Stimulated activated CD4-positive, alpha-beta T cell treated with anti-CD3 and anti-CD28 coated beads, Interleukin-4, amount 100 ng/mL, for 1 hour (primary cell): ENCODE measurements around the gene APBA2.
A peak's percentile ranks its signal among the peaks of the same experiment; 100 is the strongest.
"Not testable (repeated sequence)": the region's sequence is repeated elsewhere in the genome, so short reads cannot be mapped to it uniquely, and the experiment has no call there.

Experiments
- DNase-seq: peaks from one replicate; pipeline ENCODE4 v3.0.0-alpha.2; 2020

APBA2 gene

DNA sequence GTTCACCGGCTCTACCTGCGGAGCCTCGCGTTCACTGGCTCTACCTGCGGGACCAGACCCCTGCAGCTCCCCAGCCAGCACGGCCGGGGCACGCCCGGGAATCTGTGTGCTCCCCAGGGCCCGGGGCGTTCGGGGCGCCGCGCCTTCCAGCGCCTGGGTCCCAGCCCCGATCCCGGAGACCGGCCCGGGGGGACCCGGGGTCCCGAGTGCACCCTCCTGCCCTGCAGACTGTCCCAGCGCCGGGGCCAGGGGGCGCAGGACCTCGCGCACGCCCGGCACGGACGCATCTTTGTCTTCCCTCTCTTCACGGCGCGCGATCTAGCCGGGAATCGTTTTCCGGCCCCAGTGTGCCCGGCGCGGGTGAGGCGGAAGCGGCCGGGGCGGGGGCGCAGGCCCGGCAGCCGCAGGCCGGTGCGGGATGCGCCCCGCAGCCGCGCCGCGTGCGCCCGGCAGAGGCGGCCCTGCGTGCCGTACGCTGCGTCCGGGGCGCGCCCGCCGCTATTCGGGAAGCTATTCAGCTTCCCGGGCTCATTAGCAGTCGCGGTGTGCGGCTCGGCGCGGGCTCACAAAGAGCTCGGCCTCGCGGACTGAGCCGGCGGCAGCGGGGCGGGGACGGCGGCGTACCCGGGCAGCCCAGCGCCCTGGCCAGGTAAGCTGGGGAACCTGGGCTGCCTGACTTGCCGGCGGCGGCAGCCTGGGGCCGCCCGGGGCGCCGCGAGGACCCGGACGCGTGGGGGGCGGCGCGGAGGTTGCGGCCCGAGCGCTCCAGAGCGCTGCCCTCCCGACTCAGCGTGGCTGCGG is at the start of gene APBA2:
Gene APBA2, plus strand, starts transcription at position 345 of the 801 bp plus-strand sequence. CDS start 167,911 bp downstream, outside the sequence.
- peak; percentile 57 for DNase-seq

DNA sequence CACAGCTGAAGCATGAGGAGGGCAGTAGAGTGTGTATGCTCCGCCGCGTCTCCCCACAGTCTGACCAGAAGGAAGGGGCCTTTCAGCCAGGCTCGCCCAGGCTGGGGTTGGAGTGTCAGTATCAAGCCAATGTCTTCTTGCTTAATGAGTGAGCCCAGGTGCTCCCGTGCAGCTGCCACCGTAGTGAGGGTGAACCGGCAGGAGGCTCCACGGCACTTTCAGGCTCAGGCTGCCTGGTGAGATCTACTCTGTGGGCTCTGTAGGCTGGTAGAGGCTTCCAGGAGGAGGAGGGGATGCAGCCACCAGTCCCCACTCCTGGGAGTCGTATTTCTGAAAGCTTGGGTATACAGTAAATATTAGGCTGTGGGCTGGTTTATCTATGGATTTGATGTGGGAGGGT is 45.5 kb upstream of the APBA2 start:
- not testable (repeated sequence) for DNase-seq

DNA sequence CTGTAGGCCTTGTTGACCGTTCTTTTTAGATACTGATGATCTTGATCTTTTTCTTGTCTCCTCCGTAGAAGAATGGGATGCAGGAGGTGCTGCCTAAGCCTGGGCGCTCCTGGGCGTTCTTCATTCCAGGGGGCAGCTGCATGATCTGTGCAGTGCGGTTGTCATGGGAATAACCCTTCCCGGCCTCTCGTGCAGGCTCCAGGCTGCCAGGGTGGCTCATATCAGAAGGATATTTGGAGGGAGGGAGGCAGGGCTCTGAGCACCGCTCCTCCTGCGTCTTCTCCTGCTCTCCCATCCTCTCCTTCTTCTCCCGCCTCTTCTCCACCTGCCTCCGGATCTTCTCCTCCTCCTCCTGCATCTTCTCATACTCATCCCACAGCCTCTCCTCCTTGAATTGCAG is 43.6 kb upstream of the APBA2 start:
- DNase-seq = not testable (repeated sequence)

DNA sequence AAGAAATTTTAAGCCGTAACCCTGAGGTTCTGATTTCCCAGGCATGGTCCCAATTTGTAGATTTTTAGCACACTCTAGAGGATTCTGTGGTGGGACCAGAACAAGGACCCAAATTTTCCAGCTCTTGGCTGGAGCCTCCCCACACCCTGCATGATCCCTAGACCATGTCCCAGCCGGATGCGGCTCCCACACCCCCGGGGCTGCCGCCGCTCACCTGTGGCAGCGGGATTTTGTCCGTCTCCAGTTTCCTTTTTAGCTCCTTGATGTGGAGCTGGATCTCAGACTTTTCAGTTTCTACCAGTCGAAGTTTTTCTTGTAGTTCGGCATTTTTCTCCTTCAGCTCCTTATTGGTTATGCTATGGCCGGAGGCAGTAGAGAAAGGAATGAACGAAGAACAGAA is 42.3 kb upstream of the APBA2 start:
- DNase-seq = not testable (repeated sequence)

DNA sequence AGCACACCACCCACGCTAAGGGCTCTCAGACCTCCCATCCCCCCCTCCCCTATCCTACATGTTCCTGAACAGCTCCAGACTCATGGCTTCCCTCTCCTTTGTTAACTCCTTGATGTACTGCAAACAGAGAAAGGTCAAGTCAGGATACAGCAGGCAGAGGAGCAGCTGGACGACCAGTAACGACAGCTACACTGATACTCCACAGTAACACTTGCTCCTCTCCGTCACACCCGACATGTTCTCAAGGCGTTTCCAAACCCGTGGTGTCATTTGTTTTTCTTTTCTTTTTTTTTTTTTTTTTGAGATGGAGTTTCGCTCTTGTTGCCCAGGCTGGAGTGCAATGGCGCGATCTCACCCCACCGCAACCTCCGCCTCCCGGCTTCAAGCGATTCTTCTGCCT is 41.6 kb upstream of the APBA2 start:
- DNase-seq = not testable (repeated sequence)

DNA sequence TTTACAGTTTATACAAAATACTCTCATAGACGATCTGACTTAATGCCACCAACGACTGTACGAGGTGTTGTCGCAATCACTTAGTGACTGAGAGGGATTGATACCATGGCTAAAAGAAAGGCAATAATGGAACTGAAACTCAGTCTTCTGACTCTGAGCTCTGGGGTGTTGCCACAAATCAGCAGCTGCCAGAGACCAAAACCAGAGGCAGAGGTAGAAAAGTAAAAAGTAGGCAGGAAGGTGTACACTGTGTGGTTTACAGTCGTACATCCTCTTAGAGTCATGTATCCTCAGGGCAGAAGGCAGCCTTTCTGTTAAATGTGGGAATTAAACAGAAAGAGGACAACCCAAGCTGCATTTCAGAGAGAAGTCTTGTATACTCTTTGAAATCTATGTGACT is 38.5 kb upstream of the APBA2 start:
- not testable (repeated sequence) for DNase-seq

DNA sequence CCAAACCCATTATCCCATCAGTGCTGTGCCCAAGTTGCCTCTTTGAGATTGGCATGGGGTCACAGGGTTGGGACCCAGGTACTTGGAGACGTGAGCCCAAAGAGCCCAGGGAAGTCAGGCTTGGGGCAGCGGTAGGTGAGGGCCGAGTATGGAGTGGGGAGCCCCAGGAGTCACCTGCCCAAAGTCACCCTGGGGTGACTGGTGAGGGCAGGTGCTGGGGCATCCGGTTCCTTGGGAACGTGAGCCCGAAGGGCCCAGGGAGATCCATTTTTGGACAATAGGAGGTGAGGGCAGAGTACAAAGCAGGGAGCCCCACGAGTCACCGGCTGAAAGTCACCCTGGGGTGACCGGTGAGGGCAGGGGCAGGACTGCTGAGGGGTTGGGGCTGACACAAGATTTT is 37.8 kb upstream of the APBA2 start:
- DNase-seq = not testable (repeated sequence)

DNA sequence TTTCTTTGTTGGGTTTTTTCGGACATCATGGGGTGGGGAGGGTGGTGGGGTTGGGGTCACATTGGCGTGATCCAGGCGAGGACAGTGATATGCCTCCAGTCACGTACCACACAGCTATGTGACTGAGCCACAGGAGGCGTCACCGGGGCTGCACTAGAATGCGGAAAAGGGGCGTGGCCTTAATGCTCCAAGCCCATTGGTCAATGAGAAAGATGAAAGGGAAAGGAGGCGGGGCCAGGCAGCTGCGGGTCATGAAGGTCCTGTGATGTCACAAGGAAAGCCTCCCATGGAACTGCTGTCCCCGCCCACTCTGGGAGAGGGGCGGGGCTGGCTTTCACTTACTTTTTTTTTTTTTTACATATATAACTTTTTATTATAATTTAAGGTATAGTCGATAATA is 37.3 kb upstream of the APBA2 start, which contains the start of gene GOLGA6L7:
Gene GOLGA6L7, minus strand, starts transcription at position 124 of the 400 bp plus-strand sequence. Its CDS starts 95 bp downstream, at position 29.
- DNase-seq = not testable (repeated sequence)

DNA sequence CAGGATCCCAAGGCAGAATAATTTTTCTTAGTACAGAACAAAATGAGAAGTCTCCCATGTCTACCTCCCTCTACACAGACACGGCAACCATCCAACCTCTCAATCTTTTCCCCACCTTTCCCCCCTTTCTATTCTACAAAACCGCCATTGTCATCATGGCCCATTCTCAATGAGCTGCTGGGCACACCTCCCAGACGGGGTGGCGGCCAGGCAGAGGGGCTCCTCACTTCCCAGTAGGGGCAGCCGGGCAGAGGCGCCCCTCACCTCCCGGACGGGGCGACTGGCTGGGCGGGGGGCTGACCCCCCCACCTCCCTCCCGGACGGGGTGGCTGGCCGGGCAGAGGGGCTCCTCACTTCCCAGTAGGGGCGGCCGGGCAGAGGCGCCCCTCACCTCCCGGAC is 36.5 kb upstream of the APBA2 start:
- not testable (repeated sequence) for DNase-seq

DNA sequence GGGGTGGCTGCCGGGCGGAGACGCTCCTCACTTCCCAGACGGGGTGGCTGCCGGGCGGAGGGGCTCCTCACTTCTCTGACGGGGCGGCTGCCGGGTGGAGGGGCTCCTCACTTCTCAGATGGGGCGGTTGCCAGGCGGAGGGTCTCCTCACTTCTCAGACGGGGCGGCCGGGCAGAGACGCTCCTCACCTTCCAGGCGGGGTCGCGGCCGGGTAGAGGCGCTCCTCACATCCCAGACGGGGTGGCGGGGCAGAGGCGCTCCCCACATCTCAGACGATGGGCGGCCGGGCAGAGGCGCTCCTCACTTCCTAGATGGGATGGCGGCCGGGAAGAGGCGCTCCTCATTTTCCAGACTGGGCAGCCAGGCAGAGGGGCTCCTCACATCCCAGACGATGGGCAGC is 36.0 kb upstream of the APBA2 start:
- not testable (repeated sequence) for DNase-seq

DNA sequence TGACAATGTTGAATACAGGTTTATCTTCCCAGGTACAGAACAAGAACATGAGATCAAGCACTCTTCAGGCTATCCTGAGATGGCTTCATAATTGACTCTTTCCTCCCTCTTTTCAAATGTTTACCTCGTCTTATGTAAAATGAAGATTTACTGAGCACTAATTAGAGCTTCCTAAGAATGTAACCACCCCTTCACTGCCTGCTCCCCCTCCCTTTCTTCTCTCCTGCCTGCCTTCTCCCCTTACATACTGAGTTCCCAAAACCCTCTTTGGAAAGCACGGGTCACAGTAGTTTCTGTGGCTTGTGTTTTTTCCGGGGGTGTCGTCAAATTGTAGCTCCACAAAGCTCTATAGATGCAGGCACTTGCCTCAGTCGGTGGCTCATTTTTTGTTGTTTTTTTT is 32.1 kb upstream of the APBA2 start:
- DNase-seq = not testable (repeated sequence)

DNA sequence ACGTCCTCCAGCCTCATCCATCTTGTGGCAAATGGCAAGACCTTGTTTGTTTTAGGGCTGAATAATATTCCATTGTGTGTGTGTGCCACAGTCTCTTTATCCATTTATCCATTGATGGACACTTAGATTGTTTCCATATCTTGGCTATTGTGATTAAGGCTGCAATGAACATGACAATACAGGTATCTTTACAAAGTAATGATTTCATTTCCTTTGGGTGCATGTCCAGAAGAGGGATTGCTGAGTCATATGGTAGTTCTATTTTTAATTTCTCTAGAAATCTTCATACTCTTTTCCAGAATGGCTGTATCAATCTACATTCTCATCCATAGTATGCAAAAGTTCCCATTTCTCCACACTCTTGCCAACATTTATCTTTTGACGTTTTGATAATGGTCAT is 31.2 kb upstream of the APBA2 start:
- DNase-seq = not testable (repeated sequence)

DNA sequence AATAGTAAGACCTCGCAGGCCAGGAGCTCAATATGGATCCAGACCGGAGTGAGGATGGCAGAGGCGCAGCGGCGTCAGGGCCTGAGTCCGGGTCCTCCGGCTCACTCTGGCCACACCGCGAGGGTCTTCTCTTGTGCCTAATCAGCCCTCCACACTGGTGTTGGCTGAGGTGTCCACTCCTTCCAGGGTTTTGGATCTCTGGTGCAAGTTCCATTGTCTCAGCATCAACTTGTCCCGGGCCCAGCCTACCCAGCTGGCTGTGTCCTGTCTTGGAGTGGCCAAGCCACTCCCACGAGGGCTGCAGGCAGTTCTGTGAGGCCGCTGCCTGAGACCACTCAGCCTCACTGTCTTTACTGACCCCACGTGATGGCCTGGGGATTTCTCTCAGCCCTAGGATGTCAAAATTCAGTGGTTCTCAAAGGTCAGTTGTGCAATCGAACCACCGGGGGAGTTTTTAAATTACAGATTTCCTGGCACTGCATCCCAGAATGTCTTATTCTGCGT is 24.7 kb upstream of the APBA2 start:
- no peak for DNase-seq

DNA sequence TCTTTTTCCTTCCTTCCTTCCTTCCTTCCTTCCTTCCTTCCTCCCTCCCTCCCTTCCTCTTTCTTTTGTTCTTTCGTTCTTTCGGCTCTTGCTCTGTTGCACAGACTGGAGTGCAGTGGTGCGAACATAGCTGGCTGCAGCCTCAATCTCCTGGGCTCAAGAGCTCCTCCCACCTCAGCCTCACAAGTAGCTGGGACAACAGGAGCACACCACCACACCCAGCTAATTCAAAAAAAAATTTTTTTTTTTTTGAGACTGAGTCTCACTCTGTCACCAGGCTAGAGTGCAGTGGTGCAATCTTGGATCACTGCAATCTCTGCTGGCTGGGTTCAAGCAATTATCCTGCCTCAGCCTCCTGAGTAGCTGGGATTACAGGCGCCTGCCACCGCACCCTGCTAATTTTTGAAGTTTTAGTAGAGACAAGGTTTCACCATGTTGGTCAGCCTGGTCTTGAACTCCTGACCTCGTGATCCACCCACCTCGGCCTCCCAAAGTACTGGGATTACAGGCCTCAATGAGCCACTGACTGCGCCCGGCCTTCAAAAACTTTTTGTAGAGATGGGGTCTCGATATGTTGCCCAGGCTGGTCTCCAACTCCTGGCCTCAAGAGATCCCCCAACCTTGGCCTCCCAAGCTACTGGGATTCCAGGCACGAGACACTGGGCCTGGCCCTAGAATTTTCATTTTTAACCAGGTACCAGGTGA is 24.0 kb upstream of the APBA2 start:
- DNase-seq = not testable (repeated sequence)

DNA sequence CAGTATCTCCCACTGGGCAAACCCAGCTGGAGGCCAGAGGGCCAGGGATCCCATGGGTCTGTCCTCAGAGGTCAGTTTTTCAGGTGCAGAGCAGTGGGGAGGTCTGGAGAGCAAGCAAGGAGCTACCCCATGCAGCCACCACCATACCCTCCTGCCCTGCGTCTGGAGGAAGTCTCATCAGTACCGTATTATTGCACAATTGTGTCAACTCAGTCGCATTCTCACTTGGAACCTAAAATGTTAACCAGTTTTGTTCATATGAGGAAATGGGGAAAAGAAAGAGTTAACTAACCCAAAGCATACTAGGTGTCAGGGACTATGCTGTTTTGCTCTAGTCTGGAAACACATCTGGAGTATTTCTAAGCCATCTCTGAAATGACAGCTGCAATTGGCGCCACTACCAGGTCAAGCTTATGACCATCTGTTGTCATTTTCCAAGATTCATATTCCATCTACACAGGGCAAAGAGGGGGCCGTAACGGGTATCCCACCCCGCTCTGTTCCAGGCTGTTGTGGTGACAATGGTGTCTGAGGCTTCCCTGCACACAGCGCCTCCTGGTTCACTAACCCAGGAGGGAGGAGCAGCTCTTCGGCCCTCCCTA is 16.9 kb upstream of the APBA2 start:
- DNase-seq = no peak

DNA sequence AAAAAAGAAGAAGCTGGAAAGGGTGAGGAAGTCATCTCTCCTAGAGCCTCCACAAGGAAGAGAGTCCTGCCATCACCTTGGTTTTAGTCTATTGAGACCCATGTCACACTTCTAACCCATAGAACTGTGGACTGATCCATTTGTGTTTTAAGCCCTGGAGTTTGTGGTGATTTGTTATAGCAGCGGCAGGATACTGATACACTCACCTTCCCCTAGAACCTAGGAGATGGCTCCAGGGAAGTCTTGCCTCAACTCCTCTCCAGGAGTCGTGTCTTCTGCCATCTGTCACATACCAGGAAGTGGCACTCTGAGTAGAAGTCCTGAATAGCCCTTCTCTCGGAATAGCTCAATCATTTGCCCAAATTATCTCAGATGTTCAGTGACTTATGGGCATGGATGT is 14.6 kb upstream of the APBA2 start:
- DNase-seq = no peak

DNA sequence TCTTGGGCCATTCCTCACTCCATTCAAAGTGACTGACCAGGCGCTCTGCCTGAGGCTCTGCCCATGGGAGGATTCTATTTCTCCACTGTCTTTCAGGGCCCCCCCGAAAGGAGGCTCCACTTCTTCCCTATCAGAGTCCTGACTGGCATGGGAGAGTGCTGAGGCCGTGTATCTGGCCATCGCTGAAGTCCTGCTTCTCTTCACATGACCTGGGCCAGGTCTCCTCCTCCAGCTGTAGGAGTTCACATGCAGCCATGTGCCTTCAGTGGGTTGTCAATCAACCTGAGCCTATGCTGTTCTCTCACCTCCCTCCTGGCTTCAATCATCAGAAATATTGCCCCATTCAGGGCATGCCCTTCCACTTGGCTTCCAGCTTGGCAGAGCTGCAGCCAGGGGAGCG is 12.8 kb upstream of the APBA2 start:
- no peak for DNase-seq

DNA sequence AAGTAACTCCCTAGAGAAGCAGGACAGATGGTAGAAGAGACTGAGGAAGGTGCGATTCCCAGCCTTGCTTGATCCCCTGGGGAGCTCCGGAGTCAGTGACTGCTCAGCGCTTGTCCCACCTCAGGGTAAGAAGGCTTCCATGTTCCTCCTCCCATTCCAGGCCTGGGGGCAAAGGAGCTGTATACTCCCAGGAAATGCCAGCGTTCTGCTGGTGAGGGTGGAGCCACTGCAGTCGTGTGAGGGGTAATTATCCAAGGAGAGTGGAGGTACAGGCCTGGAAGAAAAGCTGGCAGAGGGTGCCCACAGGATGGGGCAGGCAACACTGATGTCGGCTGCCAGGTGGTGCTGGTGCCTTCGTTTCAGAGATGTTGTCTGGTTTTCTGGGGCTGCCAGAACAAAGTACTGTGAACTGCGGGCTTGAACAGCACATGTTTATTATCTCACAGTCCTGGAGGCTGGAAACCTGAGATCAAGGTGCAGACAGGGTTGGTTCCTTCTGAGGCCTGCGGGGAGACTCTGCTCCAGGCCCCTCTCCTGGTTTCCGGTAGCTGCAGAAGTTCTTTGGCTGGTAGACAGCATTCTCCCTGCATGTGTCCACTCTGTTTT is 12.1 kb upstream of the APBA2 start:
- no peak for DNase-seq

DNA sequence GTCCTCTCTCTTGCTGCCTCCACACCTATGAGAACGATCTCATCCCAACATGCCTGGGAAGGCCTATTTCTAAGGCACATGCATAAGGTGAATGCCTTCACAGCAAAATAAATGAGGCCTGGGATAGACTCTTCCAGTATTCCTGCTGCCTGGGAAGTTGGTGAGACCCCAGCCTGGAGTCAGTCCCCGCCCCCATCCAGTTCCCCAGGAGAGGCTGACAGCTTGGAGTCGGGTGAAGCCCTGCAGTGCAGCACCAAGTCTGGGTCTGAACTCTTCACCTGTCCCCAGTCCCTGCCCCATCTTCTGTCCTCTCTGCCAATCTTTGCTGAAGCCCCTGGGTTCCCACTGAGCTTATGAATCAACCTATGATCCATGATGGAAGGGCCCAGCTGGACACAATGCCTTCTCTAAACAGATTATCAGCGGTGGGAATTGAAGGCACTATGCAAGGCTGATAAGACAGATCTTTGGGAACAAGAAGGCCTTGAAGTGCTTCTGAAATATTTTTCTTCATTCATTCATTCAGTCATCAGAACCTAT is 10.2 kb upstream of the APBA2 start:
- DNase-seq = no peak

DNA sequence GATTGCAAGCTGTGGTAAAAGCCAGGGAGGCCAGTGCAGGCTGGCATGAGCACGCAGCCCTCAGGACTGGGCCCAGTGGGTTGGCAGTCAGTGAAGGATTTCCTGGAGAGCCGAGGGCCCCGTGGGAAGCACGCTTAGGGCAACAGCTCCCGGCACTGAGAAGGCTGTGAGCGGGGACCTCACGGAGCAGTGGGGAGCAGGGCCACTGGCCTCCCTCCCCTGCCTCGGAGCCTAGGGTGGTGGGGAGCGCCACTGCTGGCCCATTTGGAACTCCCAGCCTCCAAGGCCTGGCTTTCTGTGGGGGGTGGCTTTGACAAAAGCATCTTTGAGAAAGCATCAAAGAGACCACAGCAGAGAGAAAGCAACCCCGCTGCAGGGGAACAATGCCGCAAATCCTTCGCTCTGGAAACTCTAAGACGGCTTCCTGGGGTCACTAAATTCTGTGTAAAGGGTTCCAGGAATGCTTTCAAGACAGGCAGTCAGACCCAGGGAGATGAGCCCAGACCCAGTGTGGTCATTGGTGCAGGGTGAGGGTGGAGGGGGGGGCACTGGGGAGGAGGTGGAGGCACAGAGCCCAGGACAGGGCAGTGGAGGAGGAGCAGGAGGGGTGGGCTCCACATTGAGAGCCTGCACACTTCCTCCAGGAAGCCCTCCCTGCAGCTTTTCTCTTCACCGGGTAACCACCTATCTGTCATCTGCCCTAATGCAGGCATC is 9.5 kb upstream of the APBA2 start:
- no peak for DNase-seq

DNA sequence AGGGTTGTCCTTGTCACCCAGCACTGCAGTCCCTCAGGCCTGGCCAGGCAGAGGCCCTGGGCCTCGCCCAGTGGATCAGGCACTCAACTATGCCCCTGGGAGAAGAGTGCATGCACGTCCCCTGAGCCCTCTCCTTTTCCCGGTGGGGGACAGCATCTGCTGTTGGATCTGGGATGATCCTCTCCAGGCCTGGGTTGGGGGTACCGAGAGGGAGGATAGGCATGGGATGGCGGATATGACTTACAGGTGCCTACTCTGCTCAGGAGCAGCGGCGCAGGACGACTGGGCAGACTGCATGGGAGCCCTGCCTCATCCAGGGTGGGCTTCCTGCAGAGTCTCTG is 9.0 kb upstream of the APBA2 start:
- DNase-seq = no peak

DNA sequence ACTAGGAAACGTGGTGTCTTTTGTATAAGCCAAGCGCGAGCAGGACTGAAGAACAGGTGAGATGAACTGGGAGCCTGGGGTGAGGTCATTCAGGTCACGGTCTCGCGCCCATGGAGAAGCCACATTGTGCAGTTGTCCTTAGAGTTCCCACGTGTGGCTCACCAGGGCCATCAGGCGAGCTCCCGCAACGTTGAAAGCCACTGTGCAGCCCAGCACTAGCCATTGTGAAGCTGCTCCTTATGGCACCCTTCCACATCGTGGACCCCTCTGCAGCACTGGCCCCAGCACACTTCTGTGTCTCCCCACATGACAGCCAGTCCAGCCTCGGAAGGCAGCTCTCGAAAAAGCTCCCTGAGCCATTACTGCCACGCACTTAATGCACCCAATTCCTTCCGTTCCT is 7.6 kb upstream of the APBA2 start:
- DNase-seq = no peak
